Astrocyte of the spinal cord (primary cell): ENCODE data around the gene MAEA.

Experiments
- DNase-seq: peaks from one replicate; pipeline ENCODE4 v3.0.0; 2011; ENCODE audit warnings: low read depth, low spot score
- H3K4me3 ChIP-seq: 2 replicates; pipeline ENCODE4 v1.5.1; 2011; ENCODE audit warnings: low read depth, mild to moderate bottlenecking, low read length, moderate library complexity
- in situ Hi-C: cut with HindIII; loops from 2 replicates; pipeline ENCODE4 v1.10.0; 2017; ENCODE audit warnings: low sequenced_read_pairs
- TF ChIP-seq, protein P1 (sequence below): IDR thresholded peaks from 2 replicates; pipeline ENCODE4 v1.5.1; 2012; ENCODE audit warnings: low read depth, mild to moderate bottlenecking, low read length, inconsistent platforms

MAEA gene

GRCh38 chr4:1277667-1278665, 11.7 kb upstream of the MAEA start:
- no peak for DNase-seq
- no peak overlapping the region for H3K4me3 ChIP-seq
- in situ Hi-C loops = no loop called here
- TF ChIP-seq, protein P1, sequence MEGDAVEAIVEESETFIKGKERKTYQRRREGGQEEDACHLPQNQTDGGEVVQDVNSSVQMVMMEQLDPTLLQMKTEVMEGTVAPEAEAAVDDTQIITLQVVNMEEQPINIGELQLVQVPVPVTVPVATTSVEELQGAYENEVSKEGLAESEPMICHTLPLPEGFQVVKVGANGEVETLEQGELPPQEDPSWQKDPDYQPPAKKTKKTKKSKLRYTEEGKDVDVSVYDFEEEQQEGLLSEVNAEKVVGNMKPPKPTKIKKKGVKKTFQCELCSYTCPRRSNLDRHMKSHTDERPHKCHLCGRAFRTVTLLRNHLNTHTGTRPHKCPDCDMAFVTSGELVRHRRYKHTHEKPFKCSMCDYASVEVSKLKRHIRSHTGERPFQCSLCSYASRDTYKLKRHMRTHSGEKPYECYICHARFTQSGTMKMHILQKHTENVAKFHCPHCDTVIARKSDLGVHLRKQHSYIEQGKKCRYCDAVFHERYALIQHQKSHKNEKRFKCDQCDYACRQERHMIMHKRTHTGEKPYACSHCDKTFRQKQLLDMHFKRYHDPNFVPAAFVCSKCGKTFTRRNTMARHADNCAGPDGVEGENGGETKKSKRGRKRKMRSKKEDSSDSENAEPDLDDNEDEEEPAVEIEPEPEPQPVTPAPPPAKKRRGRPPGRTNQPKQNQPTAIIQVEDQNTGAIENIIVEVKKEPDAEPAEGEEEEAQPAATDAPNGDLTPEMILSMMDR = no peak

DNA sequence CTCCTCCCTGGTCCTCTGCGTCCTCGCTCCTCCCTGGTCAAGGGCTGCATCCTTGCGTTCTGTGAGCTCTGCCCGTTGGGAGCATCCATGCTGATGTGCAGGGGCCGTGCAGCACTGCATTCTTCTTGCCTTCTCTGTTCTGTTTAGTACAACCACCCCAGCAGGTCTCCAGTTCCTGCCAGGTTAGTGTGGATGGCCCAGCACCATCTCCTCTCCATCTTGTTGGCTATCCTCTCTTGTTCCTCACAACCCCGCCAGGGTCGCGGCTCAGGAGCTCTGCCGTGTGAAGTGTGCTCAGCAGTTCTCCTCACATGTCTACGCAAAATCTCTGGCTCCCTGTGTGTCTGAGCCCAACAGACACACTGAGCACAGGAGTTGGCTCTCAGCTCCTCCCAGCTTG, 10.4 kb upstream of the MAEA start:
- in situ Hi-C loops = no loop called here
- DNase-seq = no peak
- TF ChIP-seq, protein P1 = no peak
- no peak overlapping the region for H3K4me3 ChIP-seq

DNA sequence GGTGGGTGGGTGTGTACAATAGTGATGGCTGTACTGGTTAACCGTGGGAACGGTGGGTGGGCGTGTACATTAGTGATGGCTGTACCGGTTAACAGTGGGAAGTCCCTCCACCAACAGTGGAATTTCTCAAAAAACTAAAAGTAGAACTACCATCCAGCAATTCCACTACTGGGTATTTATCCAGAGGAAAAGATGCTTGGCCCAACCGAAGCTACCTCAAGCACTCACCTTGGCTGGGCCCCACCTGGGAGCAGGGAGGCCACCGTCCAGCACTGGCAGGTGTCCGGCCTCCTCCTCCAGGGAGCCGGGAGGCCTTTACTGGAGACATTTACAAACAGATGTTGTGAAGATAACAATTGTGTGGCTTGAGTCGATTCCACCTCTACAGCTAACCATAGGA, 6.0 kb upstream of the MAEA start:
- in situ Hi-C loops = no loop called here
- no peak for DNase-seq
- TF ChIP-seq, protein P1 = no peak
- no peak overlapping the region for H3K4me3 ChIP-seq

DNA sequence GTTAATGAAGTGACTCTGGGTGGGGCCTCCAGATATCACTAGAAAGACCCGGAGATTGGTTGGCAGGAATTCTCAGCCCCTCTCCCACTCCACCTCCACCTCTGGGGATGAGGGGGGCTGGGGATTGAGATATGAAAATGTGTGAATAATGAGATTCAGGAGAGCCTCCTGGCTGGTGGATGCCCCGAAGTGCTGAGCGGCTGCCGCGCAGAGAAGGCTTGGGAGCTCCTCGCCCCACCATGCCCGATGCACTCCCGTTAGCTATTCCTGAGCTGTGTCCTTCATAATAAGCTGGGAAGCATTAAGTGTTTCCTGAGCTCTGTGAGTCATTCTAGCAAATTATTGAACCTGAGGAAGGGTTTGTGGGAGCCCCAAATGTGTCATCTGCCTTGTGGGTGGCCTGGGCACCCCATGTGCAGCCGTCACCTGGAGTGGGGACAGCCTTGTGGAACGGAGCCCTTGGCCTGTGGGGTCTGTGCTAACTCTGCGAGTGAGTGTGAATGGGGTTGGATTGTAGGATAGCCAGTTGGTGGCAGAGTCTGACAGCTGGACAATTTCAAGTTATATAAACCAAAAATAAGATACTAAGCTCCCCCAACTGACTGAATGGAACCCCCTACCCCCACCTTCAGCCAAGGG, 4.4 kb upstream of the MAEA start:
- TF ChIP-seq, protein P1 = no peak
- DNase-seq = no peak
- no peak overlapping the region for H3K4me3 ChIP-seq
- in situ Hi-C loops = no loop called here

DNA sequence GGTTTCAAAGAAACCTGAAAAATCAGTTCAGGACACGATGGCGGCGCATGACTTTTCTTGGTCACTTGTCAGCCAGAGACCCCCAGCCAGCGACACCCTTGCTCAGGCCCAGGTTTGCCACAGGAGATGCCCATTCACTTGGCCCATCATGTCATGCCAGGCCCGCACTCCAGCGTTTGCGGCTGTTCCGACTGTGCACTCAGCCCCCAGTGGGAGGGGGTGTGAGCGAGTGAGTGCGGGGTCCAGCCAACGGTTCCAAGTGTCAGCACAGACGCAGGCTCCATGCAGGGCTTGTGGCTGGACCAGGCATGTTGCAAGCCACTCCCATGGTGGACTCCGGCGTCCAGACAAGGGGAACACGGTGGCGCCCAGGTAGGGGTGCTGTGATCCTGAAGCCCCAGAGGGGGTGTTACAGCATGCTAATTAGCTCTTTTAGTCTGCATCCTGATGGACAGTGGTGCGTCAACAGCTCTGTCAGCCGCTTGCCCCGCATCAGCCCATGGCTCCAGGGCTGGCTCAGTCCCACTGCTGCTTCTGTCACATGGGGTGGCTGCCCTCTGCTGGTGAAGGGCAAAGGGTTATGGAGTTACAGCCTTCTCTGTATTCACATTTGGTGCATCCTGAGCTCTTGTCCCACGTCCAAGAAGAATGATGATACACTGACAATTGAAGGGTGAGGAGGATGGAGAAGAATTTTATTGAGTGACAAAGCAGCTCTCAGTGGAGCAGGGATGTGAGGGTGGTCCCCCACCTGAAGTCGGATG, 3.7 kb upstream of the MAEA start:
- TF ChIP-seq, protein P1 = no peak
- no peak for DNase-seq
- no peak overlapping the region for H3K4me3 ChIP-seq
- in situ Hi-C loops = no loop called here

GRCh38 chr4:1288786-1289185, 905 bp upstream of the MAEA start:
- in situ Hi-C loops = no loop called here
- TF ChIP-seq, protein P1 = no peak
- peak overlapping the region; percentile 59 for H3K4me3 ChIP-seq
- no peak for DNase-seq
